HG02884 (cell line): ENCODE data around the gene RCSD1.

Experiments
- ATAC-seq: cut with Tn5 transposase; IDR thresholded peaks from one replicate; pipeline ENCODE4 v1.9.1; 2021; ENCODE audit warnings: mild to moderate bottlenecking, moderate library complexity; ENCODE audit not compliant: unreplicated experiment

Gene RCSD1

DNA sequence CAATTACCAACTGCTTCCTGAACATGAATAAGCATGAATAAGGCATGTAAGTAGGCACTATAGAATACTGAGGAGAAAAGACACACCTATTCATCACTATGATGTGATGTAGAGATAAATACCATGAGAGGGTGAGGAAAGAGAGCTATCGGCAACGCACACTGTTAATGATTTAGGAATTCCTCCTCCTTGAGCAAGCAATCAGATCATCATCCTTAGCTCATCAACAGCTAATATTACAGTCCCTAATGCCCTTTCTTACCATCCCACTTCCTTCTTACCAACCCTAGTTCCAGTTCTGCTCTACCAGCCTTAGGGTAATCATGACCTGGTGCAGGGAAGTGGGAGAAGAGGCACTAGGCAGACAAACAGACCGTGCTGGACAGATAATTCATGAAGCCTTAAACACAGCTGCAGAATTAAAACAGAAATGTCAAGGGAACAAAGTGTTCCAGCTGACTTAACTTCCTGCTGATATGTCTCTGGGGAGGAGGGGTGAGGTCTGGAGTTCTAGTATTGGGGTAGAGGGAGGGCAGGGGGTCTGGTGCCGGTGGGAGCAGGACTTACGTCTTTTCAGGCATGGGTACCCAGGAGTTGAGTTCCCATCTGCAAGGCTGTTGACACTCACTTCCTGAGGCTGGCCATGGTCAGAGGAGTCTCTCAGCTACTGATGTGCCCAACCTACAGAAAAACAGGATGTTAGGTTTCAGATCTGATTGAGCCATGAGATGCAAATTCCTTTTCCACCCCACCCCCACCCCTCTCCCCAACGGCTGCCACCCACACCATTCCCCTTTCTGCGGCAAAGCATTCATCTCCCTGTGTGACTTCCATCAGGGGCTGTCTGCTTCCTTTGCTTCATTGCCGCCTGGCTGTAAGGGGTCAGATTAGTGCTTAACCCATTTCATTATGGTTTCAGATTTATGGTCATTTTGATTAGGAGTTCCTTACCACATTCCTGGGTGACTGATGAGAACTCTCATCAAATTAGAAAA lies 12.6 kb upstream of the RCSD1 start:
- no peak for ATAC-seq

DNA sequence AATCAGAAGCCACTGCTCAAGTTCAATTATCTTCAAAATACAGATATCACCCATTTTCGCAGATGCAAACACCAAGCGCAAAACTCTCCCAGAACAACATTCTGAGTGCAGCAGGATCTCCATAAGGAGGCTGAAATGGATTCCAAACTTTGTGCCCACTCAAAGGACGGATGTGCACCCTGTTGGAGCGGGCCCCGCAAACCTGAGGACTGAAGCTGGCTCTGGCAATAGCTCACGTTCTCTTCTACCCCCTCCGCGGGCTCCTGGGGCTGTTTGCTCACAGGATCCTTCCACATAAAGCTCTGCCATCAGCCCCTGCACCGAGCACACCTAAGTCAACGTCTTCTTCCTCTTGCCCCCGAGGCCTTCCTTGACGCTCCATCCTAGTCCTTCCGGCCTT lies 11.7 kb upstream of the RCSD1 start:
- ATAC-seq, result no peak

DNA sequence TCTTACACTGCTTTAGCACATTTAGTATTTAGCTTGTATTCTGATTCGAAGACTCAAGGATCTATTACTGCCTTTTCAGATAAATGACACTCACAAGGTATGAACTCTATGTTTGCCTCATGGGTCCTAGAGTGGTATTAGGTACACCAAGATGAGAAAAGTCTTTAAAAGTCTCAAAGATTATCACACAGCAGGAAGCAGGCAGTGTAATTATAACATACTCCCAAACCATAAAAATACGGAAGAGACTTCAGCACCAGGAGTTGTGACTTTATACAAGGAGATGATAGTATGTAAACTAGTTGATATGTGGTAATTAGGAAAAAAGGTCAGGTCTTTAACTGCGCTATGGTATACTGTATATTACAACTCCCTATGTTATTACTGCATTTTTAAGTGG lies 11.2 kb upstream of the RCSD1 start:
- no peak for ATAC-seq

DNA sequence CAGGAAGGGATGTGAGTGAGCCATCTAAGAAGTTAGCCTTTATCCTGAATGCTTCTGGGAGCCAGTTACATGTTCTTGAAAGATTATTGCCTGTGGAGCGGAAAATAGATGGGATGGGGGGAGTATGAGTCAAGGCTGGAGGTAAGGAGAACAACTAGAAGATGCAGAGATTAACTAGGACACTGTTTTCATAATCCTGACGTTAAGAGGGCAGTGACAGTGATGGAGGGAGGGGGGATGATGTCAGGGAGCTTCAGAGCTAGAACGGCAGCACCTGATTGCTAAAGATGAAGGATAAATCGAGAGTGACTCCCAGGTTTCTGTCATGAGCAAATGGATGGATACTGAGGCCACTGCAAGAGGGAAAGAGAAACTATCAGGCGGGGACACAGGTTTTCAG lies 10.0 kb upstream of the RCSD1 start:
- no peak for ATAC-seq

DNA sequence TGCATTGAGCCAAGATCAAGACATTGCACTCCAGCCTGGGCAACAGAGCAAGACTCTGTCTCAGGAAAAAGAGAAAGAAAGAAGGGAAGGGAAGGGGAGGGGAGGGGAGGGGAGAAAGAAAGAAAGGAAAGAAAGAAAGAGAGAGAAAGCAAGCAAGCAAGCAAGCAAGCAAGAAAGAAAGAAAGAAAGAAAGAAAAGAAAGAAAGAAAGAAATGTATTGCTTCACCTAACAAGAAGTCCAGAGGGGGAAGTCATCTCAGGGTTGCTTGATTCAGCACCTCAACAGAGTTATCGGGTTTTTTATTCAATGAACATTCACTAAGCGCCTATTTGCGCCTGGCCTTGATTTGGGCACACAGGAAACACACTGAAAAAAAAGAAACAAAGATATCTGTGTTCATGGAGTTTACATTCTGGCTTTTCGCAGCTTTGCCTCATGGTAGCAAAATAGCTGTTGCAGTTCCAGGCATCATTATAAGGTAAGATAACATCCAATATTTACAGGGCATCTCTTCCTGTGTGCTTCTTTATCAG lies 8.2 kb upstream of the RCSD1 start:
- no peak for ATAC-seq

DNA sequence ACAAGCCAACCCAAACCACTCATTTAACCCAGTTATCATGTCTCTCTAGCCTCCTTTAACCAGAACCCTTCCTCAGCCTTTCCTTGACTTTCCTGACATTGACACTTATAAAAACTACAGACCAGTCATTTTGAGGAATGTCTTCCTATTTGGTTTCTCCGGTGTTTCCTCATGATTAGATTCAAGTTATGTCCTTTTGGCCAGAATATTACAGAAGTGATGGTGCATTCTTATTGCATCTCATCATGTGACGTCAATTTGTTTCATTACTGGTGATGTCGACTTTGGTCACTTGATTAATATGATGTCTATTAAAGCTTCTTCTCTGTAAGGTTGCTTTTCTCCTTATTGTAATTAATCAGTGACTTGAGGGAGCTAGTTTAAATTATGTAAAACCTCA lies 6.1 kb upstream of the RCSD1 start:
- no peak for ATAC-seq

DNA sequence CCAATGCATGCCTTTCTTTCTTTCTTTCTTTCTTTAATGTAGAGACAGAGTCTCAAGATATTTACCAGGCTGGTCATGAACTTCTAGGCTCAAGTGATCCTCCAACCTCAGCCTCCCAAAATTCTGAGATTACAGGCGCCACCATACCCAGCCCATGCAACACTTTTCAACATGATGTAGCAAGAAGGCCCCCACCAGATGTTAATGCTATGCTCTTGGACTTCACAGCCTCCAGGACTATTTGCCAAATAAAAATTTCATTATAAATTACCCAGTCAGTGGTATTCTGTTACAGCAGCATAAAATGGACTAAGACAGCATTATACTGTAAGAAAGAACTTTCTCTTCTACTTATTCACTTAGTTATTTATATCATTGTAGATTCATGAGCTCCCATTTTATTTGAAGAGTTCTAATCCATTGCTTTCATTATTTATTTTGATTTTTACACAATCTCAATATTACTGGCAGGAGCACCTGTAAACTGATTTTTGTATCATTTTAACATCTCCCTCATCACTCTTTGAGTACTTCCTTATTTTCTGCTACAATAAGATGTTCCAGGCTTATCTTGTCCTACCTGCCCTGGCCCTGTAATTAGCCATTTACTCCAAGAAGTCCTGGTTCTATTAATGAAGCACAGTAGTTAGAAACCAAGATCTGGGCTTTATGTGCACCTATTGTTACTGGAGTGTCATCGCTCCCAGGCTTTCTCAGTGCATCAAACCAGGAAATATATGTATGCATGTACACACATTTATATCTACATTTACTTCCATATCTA lies 4.8 kb upstream of the RCSD1 start:
- no peak for ATAC-seq

DNA sequence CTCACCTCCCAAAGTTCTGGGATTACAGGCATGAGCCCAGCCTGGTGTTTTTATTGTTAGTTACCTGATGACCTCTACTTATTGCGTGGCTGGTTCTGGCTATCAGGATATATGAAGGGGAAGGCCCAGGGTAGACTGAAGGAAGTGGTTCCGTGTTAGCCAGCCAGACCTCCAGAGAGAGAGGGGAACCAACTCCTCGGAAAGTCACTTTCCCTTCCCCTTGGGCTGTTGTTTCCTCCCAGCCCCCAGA lies 2.5 kb upstream of the RCSD1 start:
- ATAC-seq, result peak; percentile 7

DNA sequence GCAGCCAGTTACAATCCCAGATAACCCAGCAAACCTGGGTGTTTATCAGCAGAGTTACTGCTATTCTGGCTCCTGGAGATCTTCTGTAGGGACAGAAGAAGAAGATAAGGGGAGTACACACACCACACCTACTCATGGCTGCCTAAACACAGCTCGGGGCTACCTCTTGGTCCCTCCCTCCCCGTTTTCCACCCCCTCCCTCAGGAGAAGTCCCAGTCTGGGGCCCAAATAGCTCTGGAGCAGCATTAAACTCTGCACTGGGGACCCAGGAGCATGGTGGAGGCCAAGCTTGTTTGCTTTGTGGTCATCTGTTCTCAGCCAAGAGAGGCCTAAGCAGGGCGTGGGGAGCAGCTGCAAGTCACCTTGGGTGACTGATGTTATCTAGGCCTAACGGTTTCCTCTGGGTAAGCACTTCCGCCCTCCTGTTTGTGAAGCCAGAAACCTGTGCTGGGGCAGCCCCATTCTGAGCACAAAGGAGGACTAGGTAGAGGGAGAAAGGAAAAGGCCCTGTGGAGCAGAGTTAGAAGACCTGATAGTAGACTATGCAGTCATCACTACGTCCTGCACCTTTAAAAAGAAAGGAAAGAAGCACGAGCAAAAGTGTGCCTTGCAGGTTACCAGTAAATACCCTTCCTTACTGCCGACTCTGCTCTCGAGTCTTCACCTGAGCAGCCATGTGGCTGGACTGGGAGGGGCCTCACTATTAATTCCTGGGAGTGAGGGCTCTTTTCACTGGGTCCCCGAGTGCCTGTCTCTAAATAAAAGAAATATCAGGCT lies 2.0 kb upstream of the RCSD1 start:
- peak; percentile 58 for ATAC-seq

DNA sequence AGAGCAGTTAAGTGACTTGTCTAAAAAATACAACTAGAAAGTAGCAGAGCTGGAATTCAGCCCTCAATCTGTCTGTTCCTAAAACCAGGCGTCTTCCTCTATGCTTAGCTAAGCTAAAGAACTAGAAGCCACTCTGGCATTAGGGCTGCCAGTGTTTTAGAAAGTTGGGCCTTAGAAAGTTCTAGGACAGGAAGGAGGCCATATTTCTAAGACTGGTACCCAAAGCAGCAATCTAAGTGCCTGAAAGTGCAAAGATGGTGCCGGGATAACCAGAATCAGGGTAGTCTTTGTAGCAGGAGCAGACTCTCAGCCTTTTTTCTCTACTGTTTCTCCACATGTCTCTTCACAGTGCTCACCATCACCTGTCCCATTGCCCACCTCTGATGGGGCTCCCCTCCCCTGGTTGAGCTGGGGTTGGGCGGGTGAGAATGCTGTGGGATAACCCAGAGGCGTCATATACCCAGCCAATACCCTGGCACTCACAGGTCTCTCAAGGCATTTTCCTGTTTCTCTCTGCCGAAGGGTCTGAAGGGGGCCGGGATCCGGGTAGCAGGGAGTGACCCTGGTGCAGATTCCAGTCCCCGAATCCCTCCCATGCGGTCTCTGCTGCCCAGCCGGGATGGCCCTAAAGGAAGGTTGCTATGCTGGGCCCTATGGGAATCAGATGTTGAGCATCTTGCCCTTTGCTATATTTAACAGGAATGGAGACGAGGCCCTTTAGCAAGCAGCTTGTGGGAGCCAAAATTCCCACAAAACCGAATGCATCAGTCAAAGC lies 1.1 kb upstream of the RCSD1 start:
- no peak for ATAC-seq

DNA sequence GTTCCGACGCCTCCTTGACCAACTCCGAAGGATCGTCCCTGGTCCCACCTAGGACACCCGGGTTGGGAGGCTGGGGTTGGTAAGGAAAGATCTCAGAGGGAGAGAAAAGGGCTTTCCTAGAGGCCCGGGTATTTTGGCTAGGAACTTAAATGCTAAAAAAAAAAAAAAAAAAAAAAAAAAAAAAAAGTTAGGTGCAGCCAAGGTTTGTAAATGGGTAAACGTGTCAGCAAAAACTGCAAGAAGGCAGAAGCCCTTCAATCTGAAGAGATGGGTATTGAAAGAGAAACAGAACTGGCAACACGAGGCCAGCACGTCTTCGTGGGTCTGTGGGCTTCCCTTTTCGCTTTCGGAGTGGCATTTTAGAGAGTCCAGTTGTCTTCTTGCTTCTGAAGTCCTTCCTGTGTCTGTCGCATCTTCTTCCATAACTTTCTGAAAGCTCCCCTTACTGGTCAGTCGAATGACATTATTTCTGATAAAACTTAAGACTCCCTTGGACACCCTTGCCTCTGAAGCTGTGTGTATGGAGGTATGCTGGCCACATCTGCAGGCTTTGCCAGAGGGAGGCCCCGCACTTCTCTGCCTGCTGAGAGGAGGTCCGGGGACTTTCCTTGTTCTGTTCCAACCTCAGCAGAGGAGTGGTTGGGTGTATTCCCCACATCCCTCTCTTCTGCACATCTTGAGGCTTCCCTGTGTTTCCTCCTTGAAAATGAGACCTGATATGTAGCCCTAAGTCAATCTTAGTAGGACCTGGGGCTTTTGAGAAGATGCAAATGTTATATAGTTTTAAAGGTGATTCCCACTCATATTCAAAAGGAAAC lies 745 bp downstream of the RCSD1 start:
- no peak for ATAC-seq

DNA sequence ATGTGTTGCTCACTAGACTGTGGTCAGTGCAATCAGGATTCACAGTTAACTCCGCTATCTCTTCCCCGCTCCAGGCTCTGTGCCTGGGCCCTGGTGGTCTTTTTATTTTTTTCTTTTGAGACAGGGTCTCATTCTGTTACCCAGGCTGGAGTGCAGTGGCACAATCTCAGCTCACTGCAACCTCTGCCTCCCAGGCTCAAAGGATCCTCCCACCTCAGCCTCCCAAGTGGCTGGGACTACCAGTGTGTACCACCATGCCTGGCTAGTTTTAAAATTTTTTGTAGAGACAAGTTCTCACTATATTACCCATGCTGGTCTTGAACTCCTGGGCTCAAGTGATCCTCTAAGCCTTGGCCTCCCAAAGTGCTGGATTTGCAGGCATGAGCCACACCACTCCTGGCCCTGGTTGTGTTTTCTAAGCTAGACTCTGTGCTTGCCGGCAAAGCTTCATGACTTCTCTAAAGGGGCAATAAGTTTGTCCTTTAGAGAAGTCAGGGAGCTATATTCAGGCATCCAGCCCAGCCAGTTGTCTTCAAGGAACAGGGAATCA lies 1.4 kb downstream of the RCSD1 start:
- ATAC-seq, result no peak

DNA sequence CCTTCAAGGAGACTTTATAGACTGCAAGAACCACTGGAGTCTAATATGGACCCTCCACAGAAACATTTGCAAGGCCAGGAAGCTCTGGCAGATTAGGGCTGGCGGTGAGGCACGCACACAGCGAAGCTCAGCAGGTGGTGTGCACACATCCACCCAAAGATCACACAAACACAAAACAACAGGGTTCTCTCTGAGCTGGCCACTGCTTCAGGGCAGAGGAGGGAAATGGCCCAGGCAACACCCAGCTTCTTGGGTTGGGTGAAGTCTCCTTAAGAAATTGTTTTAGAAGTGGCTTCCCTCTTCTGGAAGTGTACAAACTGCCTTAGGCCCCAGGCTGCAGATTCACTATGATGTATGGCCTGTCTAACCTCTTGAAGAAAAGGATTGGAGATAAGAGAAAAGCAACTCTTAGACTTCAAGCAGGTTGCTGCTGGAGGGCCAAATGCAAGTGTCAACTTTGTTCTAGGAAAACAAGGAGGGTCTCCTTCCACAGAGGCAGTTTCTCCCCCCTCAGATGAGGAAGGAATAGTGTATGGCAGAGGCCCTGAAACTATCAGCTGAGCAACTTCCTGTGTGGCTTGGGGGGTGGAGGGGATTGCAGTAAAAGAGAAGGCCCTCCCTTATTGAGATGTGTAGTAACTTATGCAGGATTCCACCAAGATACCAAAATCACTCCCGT lies 2.0 kb downstream of the RCSD1 start:
- ATAC-seq, result no peak

DNA sequence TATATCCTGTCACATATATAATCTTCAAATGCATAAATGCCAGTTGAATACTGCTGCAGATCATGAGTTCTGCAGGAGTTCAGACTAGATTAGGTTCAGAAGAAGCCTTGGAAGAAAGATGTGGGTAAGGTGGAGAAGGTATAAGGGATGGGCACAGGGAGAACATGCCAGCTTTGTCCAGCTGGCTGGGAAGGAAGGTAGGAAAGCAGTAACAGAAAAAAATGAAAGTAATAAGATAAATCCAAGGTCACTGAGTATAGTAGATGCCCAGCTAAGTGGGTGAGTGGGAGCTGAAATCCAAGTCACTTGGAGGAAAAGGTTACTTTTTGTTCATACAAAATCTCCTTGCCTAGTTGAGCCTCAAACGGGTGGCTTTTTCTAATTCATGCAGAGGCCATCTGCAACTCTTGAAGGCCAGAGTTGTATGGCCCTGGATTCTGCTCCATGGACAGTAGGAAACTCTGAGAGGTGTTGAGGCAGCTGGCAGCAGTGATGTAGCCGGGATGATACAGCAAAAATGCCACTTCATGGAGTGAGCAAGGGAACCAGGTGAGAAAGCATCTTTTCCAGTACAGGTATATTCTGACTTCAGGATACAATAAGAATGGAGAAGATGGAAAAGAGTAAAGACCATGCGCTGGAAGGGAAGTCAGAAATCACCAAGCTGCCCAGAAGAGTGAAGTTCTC lies 3.4 kb downstream of the RCSD1 start:
- ATAC-seq, result no peak

DNA sequence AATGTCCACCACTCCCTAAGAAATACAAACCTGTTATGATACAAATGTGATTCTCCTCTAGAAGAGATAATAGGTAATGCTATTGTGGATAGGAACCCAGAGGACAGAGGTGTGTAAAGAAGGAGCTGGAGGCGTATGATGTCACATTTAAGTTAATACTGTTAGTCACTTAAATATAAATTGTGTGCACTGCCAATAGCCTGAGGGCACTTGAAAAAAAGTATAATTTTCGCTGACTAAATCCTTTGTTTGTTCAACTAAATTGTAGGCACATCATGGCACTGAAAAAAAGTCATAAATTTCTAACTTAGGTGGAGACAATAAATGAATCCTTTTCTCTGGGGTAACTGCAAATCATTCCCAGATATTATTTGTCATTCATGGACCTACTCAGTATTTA lies 4.4 kb downstream of the RCSD1 start:
- ATAC-seq, result no peak

DNA sequence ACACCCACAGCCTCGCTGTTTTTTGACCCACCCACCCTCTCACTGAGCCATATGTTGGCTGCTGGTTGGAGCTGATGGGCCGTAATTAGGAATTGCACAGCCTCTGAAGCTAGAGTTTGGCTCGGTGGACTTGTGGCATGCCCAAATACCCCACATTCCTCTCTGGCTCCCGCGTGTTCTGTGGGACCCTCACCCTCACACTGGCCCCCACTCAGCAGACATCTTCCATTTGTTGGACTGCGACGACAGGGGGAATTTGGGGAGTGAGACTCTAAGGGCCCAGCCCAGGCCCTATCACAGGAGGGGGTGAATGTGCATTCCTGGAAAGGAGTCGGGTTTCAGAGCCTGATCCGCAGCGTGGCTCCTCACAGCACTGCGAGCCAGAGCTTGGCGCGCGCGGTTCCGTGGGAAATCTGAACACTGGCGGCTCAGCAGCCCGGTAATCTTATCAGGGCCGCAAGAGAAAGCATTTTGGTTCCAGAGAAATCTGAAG lies 5.2 kb downstream of the RCSD1 start:
- ATAC-seq, result no peak

DNA sequence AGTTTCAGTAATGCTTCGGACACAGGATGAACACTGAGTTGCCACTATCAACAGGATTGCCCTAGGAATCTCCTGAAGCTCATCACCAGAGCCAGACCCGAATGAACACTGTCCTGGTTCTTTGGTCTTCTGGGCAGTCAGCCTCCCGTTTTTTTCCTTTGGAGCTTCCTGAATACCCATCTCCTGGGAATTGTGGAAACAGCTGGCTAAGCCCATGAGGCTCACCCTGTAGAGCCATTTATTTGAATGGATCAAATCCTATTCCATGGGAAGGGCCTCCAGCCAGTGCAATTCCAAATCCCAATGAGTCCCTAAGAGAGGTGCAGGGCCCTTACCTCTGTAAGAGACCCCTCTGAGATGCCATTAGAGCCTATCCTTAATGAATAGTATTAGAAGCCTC lies 5.9 kb downstream of the RCSD1 start:
- ATAC-seq, result no peak

DNA sequence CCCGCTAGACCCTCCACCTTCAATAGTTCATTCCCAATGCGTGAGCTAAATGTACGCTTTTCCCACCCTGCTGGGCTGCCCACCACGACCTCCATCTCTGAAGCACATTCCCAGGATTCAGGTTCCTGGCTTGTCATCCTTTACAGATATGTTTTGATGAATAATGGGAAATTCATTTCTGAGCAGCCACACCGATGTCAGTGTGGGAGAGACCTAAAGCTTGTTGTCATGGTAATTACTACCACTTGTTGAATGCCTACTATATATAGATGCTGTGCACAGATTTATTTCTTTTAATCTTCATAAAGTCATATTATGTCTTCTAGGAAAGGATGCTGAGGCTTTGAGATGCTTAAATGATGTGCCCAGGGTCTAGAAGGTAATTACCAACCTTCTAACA lies 8.0 kb downstream of the RCSD1 start:
- ATAC-seq, result no peak
